CD4-positive, alpha-beta T cell treated with Interleukin-17A for 1 hour (primary cell): ENCODE measurements around the gene NIPAL1.
"Not testable (repeated sequence)": the region's sequence is repeated elsewhere in the genome, so short reads cannot be mapped to it uniquely, and the experiment has no call there.

ENCODE experiments used
- DNase-seq: peaks from one replicate; pipeline ENCODE4 v3.0.0-alpha.2; 2020

The NIPAL1 gene

DNA sequence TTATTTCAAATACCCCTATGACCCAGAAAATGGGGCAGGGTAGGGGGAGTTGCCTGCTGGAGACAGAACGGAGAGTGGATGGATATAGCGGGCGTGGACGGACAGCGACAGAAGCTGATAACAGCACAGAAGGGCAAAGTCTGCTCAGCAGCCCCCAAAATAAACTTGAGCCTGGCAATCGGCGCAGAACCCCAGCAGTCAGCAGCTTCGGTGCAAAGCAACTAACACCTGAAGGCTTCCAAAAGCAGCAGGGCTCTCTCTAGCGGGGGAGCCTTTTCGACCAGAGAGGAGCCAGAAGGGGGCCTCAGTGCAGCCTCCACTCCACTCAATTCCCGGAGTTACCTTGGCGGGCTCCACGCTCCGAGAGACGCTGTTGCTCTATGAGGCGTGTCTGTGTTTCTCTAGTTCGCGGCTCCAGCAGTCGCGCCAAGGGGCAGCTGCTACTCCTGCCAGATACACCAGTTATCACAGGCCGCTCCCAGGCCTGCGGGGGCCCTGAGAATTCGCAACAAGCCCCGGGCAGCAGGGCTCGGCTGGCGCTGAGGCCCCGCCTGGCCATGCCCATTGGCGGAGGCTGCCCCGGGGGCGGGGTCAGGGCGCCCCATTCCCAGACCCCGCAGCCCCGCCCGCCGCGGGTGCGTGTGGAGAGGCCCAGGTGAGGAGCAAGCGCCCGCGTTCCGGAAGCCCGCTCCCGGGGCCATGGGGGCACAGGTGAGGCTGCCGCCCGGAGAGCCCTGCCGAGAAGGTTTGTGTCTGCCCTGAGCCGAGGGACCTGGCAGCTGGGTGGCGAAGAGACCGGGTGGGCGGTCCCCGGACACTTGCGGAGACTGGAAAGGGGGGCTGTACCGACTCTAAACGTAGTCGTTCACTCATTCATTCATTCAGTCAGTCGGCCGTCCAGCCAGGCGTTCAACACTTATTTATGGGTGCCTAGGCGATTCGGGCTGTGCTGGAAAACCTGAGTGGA, at the start of gene NIPAL1, which contains the start of gene CNGA1:
NIPAL1 (plus strand) TSS at position 632 of the 967 bp plus-strand sequence; CDS start at position 700, 68 bp downstream.
CNGA1 (minus strand) TSS at position 541 of the 967 bp plus-strand sequence. CDS start 63,992 bp downstream, outside the sequence.
- DNase-seq: peak; percentile 61

DNA sequence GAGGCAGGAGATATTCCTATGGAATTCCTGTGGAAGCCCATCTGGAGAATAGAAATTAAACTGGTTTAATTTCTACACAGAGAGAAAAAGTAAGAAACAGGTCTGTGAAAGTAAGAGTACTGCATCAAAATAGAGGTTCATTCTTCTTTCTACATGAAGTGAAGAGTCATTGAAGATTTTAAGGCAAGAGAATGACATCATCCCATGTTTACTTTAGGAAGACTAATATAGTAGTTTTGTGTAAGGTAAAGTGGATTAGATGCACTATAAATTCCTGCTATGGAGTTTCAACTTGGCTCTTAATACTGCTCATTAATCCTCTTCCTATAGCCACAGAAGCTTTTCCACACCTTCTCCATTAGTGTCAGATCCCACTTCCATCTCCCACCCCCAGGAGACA, 47.7 kb upstream of the NIPAL1 start:
- no peak for DNase-seq

DNA sequence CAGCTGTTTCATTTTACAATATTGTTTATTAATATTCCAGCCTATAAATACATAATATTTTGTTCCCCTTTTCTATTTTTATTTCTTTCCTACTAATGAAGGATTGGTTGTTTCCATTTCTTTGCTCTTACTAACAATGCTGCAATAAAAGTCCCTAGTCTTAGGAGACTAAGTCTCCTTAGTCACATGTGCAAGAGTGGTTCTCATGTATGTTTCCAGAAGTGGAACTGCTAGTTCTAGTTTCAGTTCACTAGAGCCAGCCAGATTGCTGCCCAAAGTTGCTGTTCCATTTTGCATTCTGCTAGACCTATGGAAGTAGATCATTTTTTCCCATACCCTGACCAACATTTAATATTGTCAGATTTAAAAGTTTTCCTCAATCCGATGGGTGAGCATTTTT, 44.4 kb upstream of the NIPAL1 start:
- DNase-seq: no peak

DNA sequence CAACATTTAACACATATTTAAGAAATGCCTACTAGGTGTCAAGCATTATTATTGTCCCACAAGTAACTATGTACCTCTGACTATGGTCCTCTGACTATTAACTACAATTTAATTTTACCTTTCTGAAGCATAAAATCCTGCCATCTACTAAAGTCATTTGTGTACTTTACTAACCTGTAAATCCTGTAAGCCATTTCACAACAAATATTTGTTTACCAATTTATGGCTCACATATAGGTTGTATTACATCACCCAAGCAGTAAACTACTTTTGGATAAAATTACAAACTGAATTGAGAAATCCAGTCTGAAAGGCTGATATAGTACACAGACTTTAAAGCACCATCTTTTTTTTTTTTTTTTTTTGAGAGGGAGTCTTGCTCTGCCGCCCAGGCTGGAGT, 43.9 kb upstream of the NIPAL1 start:
- no peak for DNase-seq

- DNase-seq: no peak
Observed at GRCh38 chr4:47974566-47974965, 42.0 kb upstream of the NIPAL1 start.

DNA sequence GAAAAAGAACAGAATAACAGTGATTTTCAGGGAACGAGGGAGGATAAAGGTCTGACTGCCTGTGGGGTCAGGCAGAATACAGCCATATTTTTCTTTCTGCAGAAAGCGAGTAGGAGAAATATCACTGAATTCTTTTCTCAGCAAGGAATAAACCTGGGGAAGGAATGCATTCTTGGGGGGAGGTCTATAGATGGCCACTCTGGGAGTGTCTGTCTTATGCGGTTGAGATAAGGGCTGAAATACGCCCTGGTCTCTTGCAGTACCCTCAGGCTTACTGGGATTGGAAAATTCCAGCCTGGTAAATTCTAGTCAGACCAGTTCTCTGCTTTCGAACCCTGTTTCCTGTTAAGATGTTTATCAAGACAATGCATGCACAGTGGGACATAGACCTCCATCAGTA, 26.4 kb upstream of the NIPAL1 start:
- no peak for DNase-seq

DNA sequence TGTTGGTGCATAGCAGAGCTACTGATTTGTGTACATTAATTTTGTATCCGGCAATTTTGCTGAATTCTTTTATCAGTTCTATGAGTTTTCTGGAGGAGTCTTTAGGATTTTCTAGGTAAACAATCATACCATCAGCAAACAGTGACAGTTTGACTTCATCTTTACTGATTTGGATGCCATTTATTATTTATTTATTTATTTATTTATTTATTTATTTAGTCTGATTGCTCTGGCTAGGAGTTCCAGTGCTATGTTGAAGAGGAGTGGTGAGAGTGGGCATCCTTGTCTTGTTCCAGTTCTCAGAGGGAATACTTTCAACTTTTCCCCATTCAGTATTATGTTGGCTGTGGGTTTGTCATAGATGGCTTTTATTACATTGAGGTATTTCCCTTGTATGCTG, 24.1 kb upstream of the NIPAL1 start:
- DNase-seq: not testable (repeated sequence)

GRCh38 chr4:47996021-47996420, 20.6 kb upstream of the NIPAL1 start:
- no peak for DNase-seq

DNA sequence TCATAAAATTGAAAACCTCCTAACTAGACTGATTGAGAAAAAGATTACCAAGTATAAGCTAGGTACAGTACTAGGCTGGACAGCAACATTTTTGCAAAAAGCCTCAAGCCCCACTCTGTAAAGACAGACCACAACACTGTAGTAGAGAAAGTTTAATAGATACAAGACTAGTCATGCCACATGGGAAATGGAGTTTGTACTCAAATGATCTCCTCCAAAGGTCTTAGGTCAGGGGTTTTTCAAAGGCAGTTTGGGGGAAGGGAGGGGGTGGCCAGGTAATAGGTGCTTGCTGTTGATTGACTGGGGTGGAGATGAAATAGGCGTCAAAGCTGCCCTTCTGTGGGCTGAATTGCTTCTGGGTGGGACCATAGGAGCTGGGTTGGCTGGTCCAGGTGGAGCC, 14.3 kb upstream of the NIPAL1 start:
- DNase-seq: no peak

- peak; percentile 31 for DNase-seq
Observed at GRCh38 chr4:48003568-48003967, 13.0 kb upstream of the NIPAL1 start.

DNA sequence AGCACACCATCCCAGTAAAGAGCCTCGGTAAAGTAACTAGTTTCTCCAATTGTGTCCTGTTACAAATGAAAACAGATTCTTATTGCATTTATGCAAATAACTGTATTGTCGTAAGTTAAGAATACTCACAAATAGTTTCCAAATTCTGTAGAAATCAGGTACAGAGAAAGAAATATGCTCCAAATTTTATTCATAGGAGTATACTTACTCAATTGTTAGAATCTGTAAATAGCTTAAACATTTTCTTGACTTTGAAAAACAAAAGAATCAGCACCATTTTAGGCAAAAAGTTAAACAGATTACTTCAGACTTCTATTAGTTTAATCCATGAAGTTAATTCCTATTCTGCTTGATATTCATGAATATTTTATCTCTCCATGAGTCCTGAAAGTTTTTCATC, 10.8 kb upstream of the NIPAL1 start:
- no peak for DNase-seq

- no peak for DNase-seq
Observed at GRCh38 chr4:48008021-48008596, 8.5 kb upstream of the NIPAL1 start.

DNA sequence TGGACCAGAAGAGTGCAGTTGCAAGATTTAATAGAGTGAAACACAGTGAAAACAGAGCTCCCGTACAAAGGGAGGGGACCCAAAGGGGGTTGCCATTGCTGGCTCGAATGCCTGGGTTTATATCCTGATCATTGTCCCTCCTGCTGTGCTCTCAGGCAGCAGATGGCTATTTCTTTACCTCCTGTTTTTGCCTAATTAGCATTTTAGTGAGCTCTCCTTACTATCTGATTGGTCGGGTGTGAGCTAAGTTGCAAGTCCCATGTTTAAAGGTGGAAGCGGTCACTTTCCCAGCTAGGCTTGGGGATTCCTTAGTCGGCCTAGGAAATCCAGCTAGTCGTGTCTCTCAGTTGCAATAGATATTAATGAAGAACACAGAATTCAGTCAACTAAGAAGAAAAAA, 5.7 kb upstream of the NIPAL1 start:
- not testable (repeated sequence) for DNase-seq

DNA sequence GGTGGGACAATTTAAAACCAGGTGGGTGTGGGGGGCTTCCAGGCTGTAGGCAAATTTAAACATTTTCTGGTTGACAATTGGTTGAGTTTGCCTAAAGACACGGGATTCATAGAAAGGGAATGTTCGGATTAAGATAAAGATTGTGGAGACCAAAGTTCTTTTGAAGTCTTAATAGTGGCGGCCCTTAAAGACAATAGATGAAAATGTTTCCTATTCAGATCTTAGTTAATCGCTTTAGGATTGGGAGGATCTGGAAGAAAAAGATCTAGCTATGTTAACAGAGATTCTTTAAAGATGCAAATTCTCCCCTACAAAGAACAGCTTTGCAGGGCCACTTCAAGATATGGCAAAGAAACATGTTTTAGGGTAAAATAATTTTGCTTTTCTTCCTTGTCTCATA, 4.8 kb upstream of the NIPAL1 start:
- DNase-seq: no peak

- DNase-seq: no peak
Observed at GRCh38 chr4:48012824-48013223, 3.7 kb upstream of the NIPAL1 start.

GRCh38 chr4:48015216-48015615, 1.4 kb upstream of the NIPAL1 start:
- no peak for DNase-seq

- no peak for DNase-seq
Observed at GRCh38 chr4:48015678-48016077, 894 bp upstream of the NIPAL1 start.

DNA sequence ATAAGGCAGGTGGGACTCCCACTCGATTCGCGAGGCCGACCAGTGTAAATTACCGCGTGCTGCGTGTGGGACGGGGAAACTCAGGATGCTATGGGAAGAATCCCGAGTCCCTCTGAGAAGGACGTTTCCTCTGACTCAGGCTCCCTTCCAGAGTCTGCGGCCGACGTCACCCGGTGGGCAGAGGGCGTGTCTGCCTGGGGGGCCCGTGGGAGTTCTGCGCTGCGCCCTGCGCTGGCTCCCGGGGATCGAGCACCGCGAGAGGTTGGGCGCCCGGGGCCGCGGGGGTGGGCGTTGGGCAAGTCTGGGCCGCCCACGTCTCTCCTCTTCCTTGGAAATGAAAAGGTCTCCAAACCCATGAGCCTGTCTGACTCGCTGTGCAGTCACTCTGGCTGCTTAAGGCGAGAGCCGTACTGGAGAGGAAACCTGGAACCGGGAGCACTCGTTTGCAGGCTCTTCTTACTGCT, 568 bp downstream of the NIPAL1 start:
- DNase-seq: peak; percentile 9

DNA sequence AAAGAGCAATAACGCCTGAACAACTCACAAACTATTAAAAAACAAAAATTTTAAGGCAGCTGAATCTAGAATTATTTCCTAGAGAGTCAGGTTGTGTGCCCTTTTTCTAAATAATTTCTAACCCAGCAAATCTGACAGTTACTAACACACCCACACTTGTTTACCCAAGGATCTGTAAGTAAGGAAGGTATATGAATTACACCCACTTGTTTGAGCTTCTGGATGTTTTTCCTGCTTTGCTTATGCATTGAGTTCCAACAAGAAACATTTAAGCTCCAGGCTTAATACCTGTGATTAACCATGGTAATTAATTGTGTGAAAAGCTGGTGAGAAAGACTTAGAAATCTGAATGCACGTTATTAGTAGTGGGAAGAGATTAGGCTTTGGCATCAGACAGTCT, 1.5 kb downstream of the NIPAL1 start:
- no peak for DNase-seq

DNA sequence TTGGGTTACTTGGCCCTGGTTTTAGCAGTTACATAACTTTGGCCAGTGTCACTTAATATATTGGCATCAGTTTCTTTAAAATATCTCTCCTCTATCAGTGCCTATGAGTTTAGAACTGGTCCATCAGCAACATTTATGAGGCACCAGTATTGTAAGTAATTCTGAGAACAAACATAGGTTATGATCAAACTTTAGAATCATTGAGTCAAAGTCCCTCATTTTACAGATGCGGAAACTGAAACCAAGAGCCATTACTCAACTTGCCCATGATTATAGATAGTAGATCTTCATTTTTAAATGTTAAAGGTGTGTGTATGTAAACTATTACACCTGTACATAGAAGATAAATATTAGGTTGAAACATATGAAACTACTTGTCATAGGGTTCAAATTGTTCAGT, 4.5 kb downstream of the NIPAL1 start:
- DNase-seq: no peak

- no peak for DNase-seq
Observed at GRCh38 chr4:48022192-48022799, 5.7 kb downstream of the NIPAL1 start.

DNA sequence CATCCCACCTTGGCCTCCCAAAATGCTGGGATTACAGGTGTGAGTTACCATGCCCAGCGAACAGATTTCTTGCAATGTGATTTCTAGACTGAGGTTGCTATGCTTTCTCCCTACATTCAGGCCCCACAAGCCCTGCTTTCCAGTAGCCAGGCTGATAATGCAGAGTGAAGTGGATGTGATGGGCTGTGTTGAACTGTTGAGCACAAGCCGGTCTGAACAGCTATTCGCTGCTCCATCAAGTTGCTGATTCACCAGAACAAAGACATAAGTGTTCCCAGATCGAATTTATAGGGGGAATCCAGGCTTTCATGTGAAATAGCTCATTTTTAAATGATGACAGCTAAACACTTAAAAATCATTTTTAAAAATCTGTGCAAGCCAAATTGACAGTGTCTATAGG, 8.0 kb downstream of the NIPAL1 start:
- no peak for DNase-seq

DNA sequence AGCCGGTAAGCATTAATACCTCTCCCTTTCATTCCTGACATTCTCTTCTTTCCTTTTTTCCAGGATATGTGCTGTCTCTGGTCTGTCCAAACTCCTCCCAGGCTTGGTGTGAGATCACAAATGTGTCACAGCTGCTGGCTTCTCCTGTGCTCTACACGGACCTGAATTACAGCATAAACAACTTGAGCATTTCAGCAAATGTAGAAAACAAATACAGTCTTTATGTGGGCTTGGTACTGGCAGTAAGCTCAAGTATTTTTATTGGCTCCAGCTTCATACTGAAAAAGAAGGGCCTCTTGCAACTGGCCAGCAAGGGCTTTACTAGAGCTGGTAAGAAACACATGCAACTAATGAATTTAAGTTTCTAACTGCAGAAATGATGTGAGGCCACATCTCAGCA, 8.4 kb downstream of the NIPAL1 start:
- no peak for DNase-seq

DNA sequence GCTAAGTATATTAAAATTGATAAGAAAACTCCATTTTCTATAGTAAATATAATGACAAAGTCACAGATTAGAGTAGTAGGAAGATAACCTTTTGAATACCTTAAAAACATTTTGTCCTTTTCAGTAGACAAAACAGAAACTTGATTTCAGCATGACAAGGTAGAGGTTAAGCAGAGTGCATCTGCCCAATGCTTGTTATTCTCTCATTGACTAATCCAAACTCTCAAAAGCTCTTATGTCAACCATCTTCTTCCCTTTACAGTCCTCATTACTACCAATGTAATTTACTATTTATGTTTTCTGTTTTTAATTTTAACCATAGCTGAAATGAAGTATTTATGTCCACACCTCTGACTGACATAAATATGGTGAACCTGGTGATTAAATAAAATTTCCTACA, 11.1 kb downstream of the NIPAL1 start:
- DNase-seq: no peak
